OCI-LY7 (cell line): ENCODE results near the gene UGT1A1. TPM values are rescaled to one million over a fixed set of nuclear protein-coding genes. Genes with fewer than 3 reads are reported as not detected.

Experiments
- BruUV-seq: library from RNA; stranded (reverse); fragments of 400-500 nt; replicated peaks from 2 replicates; lab custom pipeline; 2021; lab: Mats Ljungman, UMichigan
- CTCF ChIA-PET: fragments of 300-600 bp; sonication (Branson Sonifier 250); formaldehyde crosslinking; loops from one replicate; lab custom pipeline; 2022; ENCODE audit warnings: antibody characterized with exemption; ENCODE audit not compliant: unreplicated experiment; lab: Charles Lee
- POLR2A ChIA-PET: fragments of 300-600 bp; sonication (Branson Sonifier 250); formaldehyde crosslinking; loops from one replicate; lab custom pipeline; 2022; ENCODE audit warnings: antibody characterized with exemption; lab: Charles Lee
- DNase-seq: peaks from one replicate; pipeline ENCODE4 v3.0.0-alpha.2; 2015; ENCODE audit warnings: low spot score
- H2AFZ ChIP-seq: fragments of 200-600 bp; sonication (generic), shearing (Covaris generic); 2 replicates; pipeline ENCODE4 v1.6.1; 2014; ENCODE audit warnings: mild to moderate bottlenecking, antibody characterized with exemption, low read length, moderate library complexity
- H3K27ac ChIP-seq: fragments of 200-600 bp; sonication (generic); 2 replicates; pipeline ENCODE4 v1.5.1; 2014; ENCODE audit warnings: mixed run types, low read depth, mild to moderate bottlenecking, moderate library complexity, low read length, inconsistent platforms; ENCODE audit not compliant: poor library complexity, severe bottlenecking
- H3K36me3 ChIP-seq: fragments of 200-600 bp; sonication (generic); 2 replicates; pipeline ENCODE4 v1.6.1; 2014; ENCODE audit warnings: mild to moderate bottlenecking, antibody characterized with exemption, low read length, moderate library complexity, mixed read lengths; ENCODE audit not compliant: insufficient read depth
- H3K4me1 ChIP-seq: fragments of 200-600 bp; sonication (generic); 2 replicates; pipeline ENCODE4 v1.5.1; 2014; ENCODE audit warnings: mild to moderate bottlenecking, low read length; ENCODE audit not compliant: insufficient read depth, poor library complexity, severe bottlenecking
- H3K4me2 ChIP-seq: fragments of 200-600 bp; sonication (generic); 2 replicates; pipeline ENCODE4 v1.6.1; 2014; ENCODE audit warnings: mild to moderate bottlenecking, low read length
- H3K4me3 ChIP-seq: fragments of 200-600 bp; sonication (generic); 2 replicates; pipeline ENCODE4 v1.5.1; 2014; ENCODE audit warnings: mild to moderate bottlenecking, low read depth, low read length; ENCODE audit not compliant: poor library complexity, severe bottlenecking
- H3K79me2 ChIP-seq: fragments of 200-600 bp; sonication (generic); 2 replicates; pipeline ENCODE4 v1.6.1; 2016; ENCODE audit warnings: low read depth, mild to moderate bottlenecking, low read length, moderate library complexity, mixed read lengths; ENCODE audit not compliant: insufficient read depth
- H3K9me2 ChIP-seq: fragments of 200-600 bp; sonication (generic); 2 replicates; pipeline ENCODE4 v1.6.1; 2016; ENCODE audit warnings: mild to moderate bottlenecking, low read length, mixed read lengths; ENCODE audit not compliant: insufficient read depth
- H3K9me3 ChIP-seq: fragments of 200-600 bp; sonication (generic); 2 replicates; pipeline ENCODE4 v1.6.1; 2014; ENCODE audit warnings: mild to moderate bottlenecking, mixed run types, low read length, mixed read lengths
- H4K20me1 ChIP-seq: fragments of 200-600 bp; sonication (generic); 2 replicates; pipeline ENCODE4 v1.6.1; 2014; ENCODE audit warnings: mild to moderate bottlenecking, antibody characterized with exemption, low read length, moderate library complexity, mixed read lengths; ENCODE audit not compliant: insufficient read depth
- EZH2phosphoT487 ChIP-seq: fragments of 200-600 bp; sonication (generic); IDR thresholded peaks from 2 replicates; pipeline ENCODE4 v1.6.1; 2018; ENCODE audit warnings: low read depth, borderline replicate concordance, mild to moderate bottlenecking, mixed run types, antibody characterized with exemption, low read length, moderate library complexity, mixed read lengths
- intact Hi-C: fragments of 100-400 bp; cut with micrococcal nuclease; formaldehyde crosslinking; loops from one replicate; pipeline ENCODE4 v1.10.0; 2022; ENCODE audit not compliant: unreplicated experiment
- total RNA-seq, 2 experiments: library from RNA; depleted of rRNA in 1 of 2; stranded (reverse); fragments of >200 nt in 1 of 2; shearing (Covaris generic) in 1 of 2; gene quantifications; 2 replicates each; pipeline ENCODE4 v1.2.3, GENCODE V29; 2014 to 2022
- TF ChIP-seq, protein P1 (sequence below): fragments of 200-600 bp; sonication (generic); conservative IDR thresholded peaks from 2 replicates; pipeline ENCODE4 v1.5.1; 2014; ENCODE audit warnings: mild to moderate bottlenecking, antibody characterized with exemption, low read length, moderate library complexity, mixed read lengths

Gene UGT1A1
- total RNA-seq, 2 experiments from 2014 or later, result not detected

- Histone ChIP-seq H4K20me1 (no peaks in the 10 kb centered on the region), H3K9me3 (no peaks in the 10 kb centered on the region), H3K9me2 (no peaks in the 10 kb centered on the region), H2AFZ (no peak overlapping the region), H3K36me3 (no peaks in the 10 kb centered on the region), H3K4me1 (no peaks in the 10 kb centered on the region), H3K79me2 (no peaks in the 10 kb centered on the region), H3K4me2 (no peak overlapping the region), H3K27ac (no peak overlapping the region), H3K4me3 (no peak overlapping the region)
- CTCF ChIA-PET, result interaction anchor here (1.0 kb wide), 1 partner anchor 48 kb away, joined by 3 read pairs; no protein-coding TSS in a partner anchor
- DNase-seq, result no peak
- TF ChIP-seq, protein P1, sequence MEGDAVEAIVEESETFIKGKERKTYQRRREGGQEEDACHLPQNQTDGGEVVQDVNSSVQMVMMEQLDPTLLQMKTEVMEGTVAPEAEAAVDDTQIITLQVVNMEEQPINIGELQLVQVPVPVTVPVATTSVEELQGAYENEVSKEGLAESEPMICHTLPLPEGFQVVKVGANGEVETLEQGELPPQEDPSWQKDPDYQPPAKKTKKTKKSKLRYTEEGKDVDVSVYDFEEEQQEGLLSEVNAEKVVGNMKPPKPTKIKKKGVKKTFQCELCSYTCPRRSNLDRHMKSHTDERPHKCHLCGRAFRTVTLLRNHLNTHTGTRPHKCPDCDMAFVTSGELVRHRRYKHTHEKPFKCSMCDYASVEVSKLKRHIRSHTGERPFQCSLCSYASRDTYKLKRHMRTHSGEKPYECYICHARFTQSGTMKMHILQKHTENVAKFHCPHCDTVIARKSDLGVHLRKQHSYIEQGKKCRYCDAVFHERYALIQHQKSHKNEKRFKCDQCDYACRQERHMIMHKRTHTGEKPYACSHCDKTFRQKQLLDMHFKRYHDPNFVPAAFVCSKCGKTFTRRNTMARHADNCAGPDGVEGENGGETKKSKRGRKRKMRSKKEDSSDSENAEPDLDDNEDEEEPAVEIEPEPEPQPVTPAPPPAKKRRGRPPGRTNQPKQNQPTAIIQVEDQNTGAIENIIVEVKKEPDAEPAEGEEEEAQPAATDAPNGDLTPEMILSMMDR, result no peak
- TF ChIP-seq EZH2phosphoT487, result no peak
- intact Hi-C loops, result no loop called here
- POLR2A ChIA-PET, result interaction anchor here (0.7 kb wide), 1 partner anchor 1216 kb away, joined by 3 read pairs; no protein-coding TSS in a partner anchor
- BruUV-seq, result no TSS peak
Measured at GRCh38 chr2:233816334-233816733, 56.3 kb downstream of the UGT1A1 start.

DNA sequence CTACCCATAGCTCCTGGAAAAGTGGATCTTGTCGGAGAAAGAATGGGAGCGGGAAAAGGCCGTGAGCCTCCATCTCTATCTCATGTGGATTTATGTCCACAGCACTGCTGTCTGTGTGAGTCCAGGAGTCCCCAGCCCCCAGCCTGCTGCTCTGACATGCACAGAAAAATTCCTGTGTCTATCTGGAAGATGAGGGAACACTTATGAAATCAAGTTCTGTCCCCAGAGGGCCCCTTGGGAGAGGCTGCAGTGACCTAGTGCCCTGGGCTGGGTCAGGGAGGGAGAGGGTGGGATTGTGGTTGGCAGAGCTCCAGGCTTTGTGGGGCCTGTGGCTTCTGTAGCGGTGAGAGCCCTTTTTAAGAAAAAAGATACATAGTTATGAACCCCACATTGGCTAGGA, 56.7 kb downstream of the UGT1A1 start:
- intact Hi-C loops, result no loop called here
- POLR2A ChIA-PET, result interaction anchor here (0.7 kb wide), 1 partner anchor 1216 kb away, joined by 3 read pairs; no protein-coding TSS in a partner anchor
- CTCF ChIA-PET, result interaction anchor here (1.0 kb wide), 1 partner anchor 48 kb away, joined by 3 read pairs; no protein-coding TSS in a partner anchor
- Histone ChIP-seq H3K79me2 (no peaks in the 10 kb centered on the region), H3K9me2 (no peaks in the 10 kb centered on the region), H3K4me1 (no peaks in the 10 kb centered on the region), H3K36me3 (no peaks in the 10 kb centered on the region), H4K20me1 (no peaks in the 10 kb centered on the region), H3K27ac (no peak overlapping the region), H2AFZ (no peak overlapping the region), H3K9me3 (no peaks in the 10 kb centered on the region), H3K4me3 (no peak overlapping the region), H3K4me2 (no peak overlapping the region)
- BruUV-seq, result no TSS peak
- TF ChIP-seq, protein P1, result no peak
- no peak for TF ChIP-seq EZH2phosphoT487
- no peak for DNase-seq

GRCh38 chr2:233817361-233817911, 57.4 kb downstream of the UGT1A1 start:
- Histone ChIP-seq H3K4me2 (no peak overlapping the region), H3K9me2 (no peaks in the 10 kb centered on the region), H3K4me1 (no peaks in the 10 kb centered on the region), H4K20me1 (no peaks in the 10 kb centered on the region), H3K9me3 (no peaks in the 10 kb centered on the region), H3K27ac (no peak overlapping the region), H3K79me2 (no peaks in the 10 kb centered on the region), H3K4me3 (no peak overlapping the region), H3K36me3 (no peaks in the 10 kb centered on the region), H2AFZ (no peak overlapping the region)
- BruUV-seq, result no TSS peak
- DNase-seq, result no peak
- intact Hi-C loops, result no loop called here
- no peak for TF ChIP-seq EZH2phosphoT487
- TF ChIP-seq, protein P1, result no peak
- CTCF ChIA-PET, result interaction anchor here (1.0 kb wide), 1 partner anchor 47 kb away, joined by 3 read pairs; no protein-coding TSS in a partner anchor
- POLR2A ChIA-PET, result no interaction called here
